ENCODE results near the gene GSG1L. TPM values are rescaled to one million over a fixed set of nuclear protein-coding genes. Genes with fewer than 3 reads are reported as not detected.

Gene GSG1L
- total RNA-seq, 1 experiment from 2014 or later: not detected

- Histone ChIP-seq H3K27me3 (ENCODE audit: low read length) (no peaks in the 10 kb centered on the region), H3K27ac (ENCODE audit: low read length) (no peak overlapping the region), H3K9me3 (ENCODE audit: low read length) (no peaks in the 10 kb centered on the region), H2AFZ (ENCODE audit: low read length) (no peak overlapping the region), H3K9ac (ENCODE audit: low read length) (no peak overlapping the region), H3K4me1 (ENCODE audit: low read length) (no peaks in the 10 kb centered on the region), H3K4me3 (ENCODE audit: low read length) (no peak overlapping the region), H3K36me3 (ENCODE audit: insufficient read depth, low read length) (no peaks in the 10 kb centered on the region), H3K9me2 (replicated peaks; ENCODE audit: insufficient read depth, low read length) (no peaks in the 10 kb centered on the region), H3K4me2 (ENCODE audit: low read depth, low read length, poor library complexity, severe bottlenecking) (no peak overlapping the region), H3K79me2 (ENCODE audit: low read length) (no peaks in the 10 kb centered on the region), H4K20me1 (ENCODE audit: insufficient read depth, low read depth, low read length) (no peaks in the 10 kb centered on the region)
- no peak for DNase-seq
These were observed 274.4 kb downstream of the GSG1L start for GRCh38 chr16:27789150-27789549.

- Histone ChIP-seq H3K79me2 (ENCODE audit: low read length) (no peaks in the 10 kb centered on the region), H3K4me2 (ENCODE audit: low read depth, low read length, poor library complexity, severe bottlenecking) (no peak overlapping the region), H3K4me3 (ENCODE audit: low read length) (no peak overlapping the region), H3K9me3 (ENCODE audit: low read length) (no peaks in the 10 kb centered on the region), H3K27ac (ENCODE audit: low read length) (no peak overlapping the region), H3K9ac (ENCODE audit: low read length) (no peak overlapping the region), H3K4me1 (ENCODE audit: low read length) (no peaks in the 10 kb centered on the region), H2AFZ (ENCODE audit: low read length) (no peak overlapping the region), H3K27me3 (ENCODE audit: low read length) (no peaks in the 10 kb centered on the region), H3K9me2 (replicated peaks; ENCODE audit: insufficient read depth, low read length) (no peaks in the 10 kb centered on the region), H4K20me1 (ENCODE audit: insufficient read depth, low read depth, low read length) (no peaks in the 10 kb centered on the region), H3K36me3 (ENCODE audit: insufficient read depth, low read length) (no peaks in the 10 kb centered on the region)
- DNase-seq: no peak
These were observed 275.8 kb downstream of the GSG1L start for GRCh38 chr16:27787665-27788064.

GRCh38 chr16:27786923-27787625 lies 276.4 kb downstream of the GSG1L start:
- H4K20me1 ChIP-seq (ENCODE audit: insufficient read depth, low read depth, low read length): no peaks in the 10 kb centered on the region
- H3K9me3 ChIP-seq (ENCODE audit: low read length): no peaks in the 10 kb centered on the region
- H3K79me2 ChIP-seq (ENCODE audit: low read length): no peaks in the 10 kb centered on the region
- H3K36me3 ChIP-seq (ENCODE audit: insufficient read depth, low read length): no peaks in the 10 kb centered on the region
- H3K4me2 ChIP-seq (ENCODE audit: low read depth, low read length, poor library complexity, severe bottlenecking): no peak overlapping the region
- H2AFZ ChIP-seq (ENCODE audit: low read length): no peak overlapping the region
- no peak overlapping the region for H3K9ac ChIP-seq (ENCODE audit: low read length)
- H3K27me3 ChIP-seq (ENCODE audit: low read length): no peaks in the 10 kb centered on the region
- DNase-seq: no peak
- no peaks in the 10 kb centered on the region for H3K4me1 ChIP-seq (ENCODE audit: low read length)
- H3K27ac ChIP-seq (ENCODE audit: low read length): no peak overlapping the region
- H3K4me3 ChIP-seq (ENCODE audit: low read length): no peak overlapping the region
- H3K9me2 ChIP-seq (replicated peaks; ENCODE audit: insufficient read depth, low read length): no peaks in the 10 kb centered on the region

GRCh38 chr16:27786221-27786922 lies 277.1 kb downstream of the GSG1L start:
- H3K9ac ChIP-seq (ENCODE audit: low read length): no peak overlapping the region
- H2AFZ ChIP-seq (ENCODE audit: low read length): no peak overlapping the region

GRCh38 chr16:27785307-27785678 lies 278.2 kb downstream of the GSG1L start:
- H3K79me2 ChIP-seq (ENCODE audit: low read length): no peaks in the 10 kb centered on the region
- no peaks in the 10 kb centered on the region for H3K9me3 ChIP-seq (ENCODE audit: low read length)
- H3K9me2 ChIP-seq (replicated peaks; ENCODE audit: insufficient read depth, low read length): no peaks in the 10 kb centered on the region
- no peaks in the 10 kb centered on the region for H3K27me3 ChIP-seq (ENCODE audit: low read length)
- H2AFZ ChIP-seq (ENCODE audit: low read length): no peak overlapping the region
- no peak overlapping the region for H3K9ac ChIP-seq (ENCODE audit: low read length)
- H3K4me2 ChIP-seq (ENCODE audit: low read depth, low read length, poor library complexity, severe bottlenecking): no peak overlapping the region
- H3K4me3 ChIP-seq (ENCODE audit: low read length): no peak overlapping the region
- H4K20me1 ChIP-seq (ENCODE audit: insufficient read depth, low read depth, low read length): no peaks in the 10 kb centered on the region
- H3K27ac ChIP-seq (ENCODE audit: low read length): no peak overlapping the region
- no peaks in the 10 kb centered on the region for H3K4me1 ChIP-seq (ENCODE audit: low read length)
- H3K36me3 ChIP-seq (ENCODE audit: insufficient read depth, low read length): no peaks in the 10 kb centered on the region
- DNase-seq: no peak

More at GRCh38 chr16:27786221-27786922, 277.1 kb downstream of the GSG1L start:
- H3K4me1 ChIP-seq (ENCODE audit: low read length): no peaks in the 10 kb centered on the region
- no peak overlapping the region for H3K4me3 ChIP-seq (ENCODE audit: low read length)
- H3K4me2 ChIP-seq (ENCODE audit: low read depth, low read length, poor library complexity, severe bottlenecking): no peak overlapping the region
- H3K79me2 ChIP-seq (ENCODE audit: low read length): no peaks in the 10 kb centered on the region
- no peak for DNase-seq
- H3K27ac ChIP-seq (ENCODE audit: low read length): no peak overlapping the region
- H3K27me3 ChIP-seq (ENCODE audit: low read length): no peaks in the 10 kb centered on the region
- no peaks in the 10 kb centered on the region for H3K9me3 ChIP-seq (ENCODE audit: low read length)
- H3K9me2 ChIP-seq (replicated peaks; ENCODE audit: insufficient read depth, low read length): no peaks in the 10 kb centered on the region
- H3K36me3 ChIP-seq (ENCODE audit: insufficient read depth, low read length): no peaks in the 10 kb centered on the region
- H4K20me1 ChIP-seq (ENCODE audit: insufficient read depth, low read depth, low read length): no peaks in the 10 kb centered on the region

- Histone ChIP-seq H3K36me3 (ENCODE audit: insufficient read depth, low read length) (no peaks in the 10 kb centered on the region), H3K9me3 (ENCODE audit: low read length) (no peaks in the 10 kb centered on the region), H2AFZ (ENCODE audit: low read length) (no peak overlapping the region), H3K4me2 (ENCODE audit: low read depth, low read length, poor library complexity, severe bottlenecking) (no peak overlapping the region), H3K4me1 (ENCODE audit: low read length) (no peaks in the 10 kb centered on the region), H3K9me2 (replicated peaks; ENCODE audit: insufficient read depth, low read length) (no peaks in the 10 kb centered on the region), H3K27ac (ENCODE audit: low read length) (no peak overlapping the region), H3K79me2 (ENCODE audit: low read length) (no peaks in the 10 kb centered on the region), H3K9ac (ENCODE audit: low read length) (no peak overlapping the region), H4K20me1 (ENCODE audit: insufficient read depth, low read depth, low read length) (no peaks in the 10 kb centered on the region), H3K27me3 (ENCODE audit: low read length) (no peaks in the 10 kb centered on the region), H3K4me3 (ENCODE audit: low read length) (no peak overlapping the region)
- DNase-seq: no peak
These were observed 278.9 kb downstream of the GSG1L start for GRCh38 chr16:27784351-27785306.

GRCh38 chr16:27781981-27782880 lies 281.3 kb downstream of the GSG1L start:
- Histone ChIP-seq H3K4me1 (ENCODE audit: low read length) (no peaks in the 10 kb centered on the region), H4K20me1 (ENCODE audit: insufficient read depth, low read depth, low read length) (no peaks in the 10 kb centered on the region), H3K9ac (ENCODE audit: low read length) (no peak overlapping the region), H2AFZ (ENCODE audit: low read length) (no peak overlapping the region), H3K9me2 (replicated peaks; ENCODE audit: insufficient read depth, low read length) (no peaks in the 10 kb centered on the region), H3K79me2 (ENCODE audit: low read length) (no peaks in the 10 kb centered on the region), H3K27ac (ENCODE audit: low read length) (no peak overlapping the region), H3K4me2 (ENCODE audit: low read depth, low read length, poor library complexity, severe bottlenecking) (no peak overlapping the region), H3K9me3 (ENCODE audit: low read length) (no peaks in the 10 kb centered on the region), H3K4me3 (ENCODE audit: low read length) (no peak overlapping the region), H3K27me3 (ENCODE audit: low read length) (no peaks in the 10 kb centered on the region), H3K36me3 (ENCODE audit: insufficient read depth, low read length) (no peaks in the 10 kb centered on the region)
- DNase-seq: no peak
